ENCODE data around the gene RARB.

The RARB gene

GRCh38 chr3:25438791-25439555 is 10.9 kb downstream of the RARB start:
- TF ChIP-seq ESRRG (CRISPR knock-in tag; IDR thresholded peaks at IDR 0.05) = no peak
- no peak for TF ChIP-seq TOX (CRISPR knock-in tag; IDR thresholded peaks at IDR 0.05; ENCODE audit: borderline replicate concordance)
- TF ChIP-seq PATZ1 (CRISPR knock-in tag; IDR thresholded peaks at IDR 0.05; ENCODE audit: borderline replicate concordance) = no peak
- TF ChIP-seq CREB5 (CRISPR knock-in tag; IDR thresholded peaks at IDR 0.05; ENCODE audit: low read depth) = no peak
- TF ChIP-seq ISL1 (CRISPR knock-in tag; IDR thresholded peaks at IDR 0.05) = no peak
- no peak for TF ChIP-seq CSRNP3 (CRISPR knock-in tag; IDR thresholded peaks at IDR 0.05)
- TF ChIP-seq TSHZ2 (CRISPR knock-in tag; IDR thresholded peaks at IDR 0.05) = no peak
- no peak for TF ChIP-seq GLIS3 (CRISPR knock-in tag; IDR thresholded peaks at IDR 0.05)
- no peak for TF ChIP-seq ZC3H10 (CRISPR knock-in tag; IDR thresholded peaks at IDR 0.05)
- no peak for TF ChIP-seq ZNF565 (CRISPR knock-in tag; conservative IDR thresholded peaks at IDR 0.05; ENCODE audit: low read depth)
- no peak for TF ChIP-seq RARB (CRISPR knock-in tag; IDR thresholded peaks at IDR 0.05)
- TF ChIP-seq POU6F1 (CRISPR knock-in tag; IDR thresholded peaks at IDR 0.05; ENCODE audit: borderline replicate concordance, low read depth) = no peak
- no peak for TF ChIP-seq SNAI2 (CRISPR knock-in tag; IDR thresholded peaks at IDR 0.05)
- TF ChIP-seq TCF4 (CRISPR knock-in tag; IDR thresholded peaks at IDR 0.05; ENCODE audit: borderline replicate concordance) = no peak
- TF ChIP-seq CSDC2 (CRISPR knock-in tag; IDR thresholded peaks at IDR 0.05) = no peak
- TF ChIP-seq ARNTL (CRISPR knock-in tag; IDR thresholded peaks at IDR 0.05; ENCODE audit: borderline replicate concordance, low read depth) = no peak
- TF ChIP-seq ZNF70 (CRISPR knock-in tag; IDR thresholded peaks at IDR 0.05) = no peak
- no peak for TF ChIP-seq ZFP3 (CRISPR knock-in tag; IDR thresholded peaks at IDR 0.05)
- TF ChIP-seq ZNF8 (CRISPR knock-in tag; IDR thresholded peaks at IDR 0.05) = no peak
- TF ChIP-seq BACH2 (CRISPR knock-in tag; IDR thresholded peaks at IDR 0.05; ENCODE audit: borderline replicate concordance) = no peak

GRCh38 chr3:25441234-25441856 is 13.3 kb downstream of the RARB start:
- ATAC-seq = no peak
- TF ChIP-seq ZNF565 (CRISPR knock-in tag; conservative IDR thresholded peaks at IDR 0.05; ENCODE audit: low read depth) = no peak
- TF ChIP-seq PPARA (CRISPR knock-in tag; IDR thresholded peaks at IDR 0.05; ENCODE audit: borderline replicate concordance) = no peak

More at GRCh38 chr3:25438791-25439555, 10.9 kb downstream of the RARB start:
- no peak for ATAC-seq

Measured in SK-N-SH treated with all-trans-retinoic acid at 6 μM for 48 hours (cell line).